OCI-LY7 (cell line): Measurements from ENCODE around the gene C1orf115. TPM values are rescaled to one million over a fixed set of nuclear protein-coding genes. Genes with fewer than 3 reads are reported as not detected.
"Not testable (repeated sequence)": the region's sequence is repeated elsewhere in the genome, so short reads cannot be mapped to it uniquely, and the experiment has no call there.

Experiments
- BruUV-seq: library from RNA; stranded (reverse); fragments of 400-500 nt; replicated peaks from 2 replicates; lab custom pipeline; 2021; lab: Mats Ljungman, UMichigan
- CTCF ChIA-PET: fragments of 300-600 bp; sonication (Branson Sonifier 250); formaldehyde crosslinking; loops from one replicate; lab custom pipeline; 2022; ENCODE audit warnings: antibody characterized with exemption; ENCODE audit not compliant: unreplicated experiment; lab: Charles Lee
- POLR2A ChIA-PET: fragments of 300-600 bp; sonication (Branson Sonifier 250); formaldehyde crosslinking; loops from one replicate; lab custom pipeline; 2022; ENCODE audit warnings: antibody characterized with exemption; lab: Charles Lee
- DNase-seq: peaks from one replicate; pipeline ENCODE4 v3.0.0-alpha.2; 2015; ENCODE audit warnings: low spot score
- H2AFZ ChIP-seq: fragments of 200-600 bp; sonication (generic), shearing (Covaris generic); 2 replicates; pipeline ENCODE4 v1.6.1; 2014; ENCODE audit warnings: mild to moderate bottlenecking, antibody characterized with exemption, low read length, moderate library complexity
- H3K27ac ChIP-seq: fragments of 200-600 bp; sonication (generic); 2 replicates; pipeline ENCODE4 v1.5.1; 2014; ENCODE audit warnings: mixed run types, low read depth, mild to moderate bottlenecking, moderate library complexity, low read length, inconsistent platforms; ENCODE audit not compliant: poor library complexity, severe bottlenecking
- H3K36me3 ChIP-seq: fragments of 200-600 bp; sonication (generic); 2 replicates; pipeline ENCODE4 v1.6.1; 2014; ENCODE audit warnings: mild to moderate bottlenecking, antibody characterized with exemption, low read length, moderate library complexity, mixed read lengths; ENCODE audit not compliant: insufficient read depth
- H3K4me1 ChIP-seq: fragments of 200-600 bp; sonication (generic); 2 replicates; pipeline ENCODE4 v1.5.1; 2014; ENCODE audit warnings: mild to moderate bottlenecking, low read length; ENCODE audit not compliant: insufficient read depth, poor library complexity, severe bottlenecking
- H3K4me2 ChIP-seq: fragments of 200-600 bp; sonication (generic); 2 replicates; pipeline ENCODE4 v1.6.1; 2014; ENCODE audit warnings: mild to moderate bottlenecking, low read length
- H3K4me3 ChIP-seq: fragments of 200-600 bp; sonication (generic); 2 replicates; pipeline ENCODE4 v1.5.1; 2014; ENCODE audit warnings: mild to moderate bottlenecking, low read depth, low read length; ENCODE audit not compliant: poor library complexity, severe bottlenecking
- H3K79me2 ChIP-seq: fragments of 200-600 bp; sonication (generic); 2 replicates; pipeline ENCODE4 v1.6.1; 2016; ENCODE audit warnings: low read depth, mild to moderate bottlenecking, low read length, moderate library complexity, mixed read lengths; ENCODE audit not compliant: insufficient read depth
- H3K9me2 ChIP-seq: fragments of 200-600 bp; sonication (generic); 2 replicates; pipeline ENCODE4 v1.6.1; 2016; ENCODE audit warnings: mild to moderate bottlenecking, low read length, mixed read lengths; ENCODE audit not compliant: insufficient read depth
- H3K9me3 ChIP-seq: fragments of 200-600 bp; sonication (generic); 2 replicates; pipeline ENCODE4 v1.6.1; 2014; ENCODE audit warnings: mild to moderate bottlenecking, mixed run types, low read length, mixed read lengths
- H4K20me1 ChIP-seq: fragments of 200-600 bp; sonication (generic); 2 replicates; pipeline ENCODE4 v1.6.1; 2014; ENCODE audit warnings: mild to moderate bottlenecking, antibody characterized with exemption, low read length, moderate library complexity, mixed read lengths; ENCODE audit not compliant: insufficient read depth
- CTCF ChIP-seq: fragments of 200-600 bp; sonication (generic); conservative IDR thresholded peaks from 2 replicates; pipeline ENCODE4 v1.5.1; 2014; ENCODE audit warnings: mild to moderate bottlenecking, antibody characterized with exemption, low read length, moderate library complexity, mixed read lengths
- EZH2phosphoT487 ChIP-seq: fragments of 200-600 bp; sonication (generic); IDR thresholded peaks from 2 replicates; pipeline ENCODE4 v1.6.1; 2018; ENCODE audit warnings: low read depth, borderline replicate concordance, mild to moderate bottlenecking, mixed run types, antibody characterized with exemption, low read length, moderate library complexity, mixed read lengths
- intact Hi-C: fragments of 100-400 bp; cut with micrococcal nuclease; formaldehyde crosslinking; loops from one replicate; pipeline ENCODE4 v1.10.0; 2022; ENCODE audit not compliant: unreplicated experiment
- total RNA-seq, 2 experiments: library from RNA; depleted of rRNA in 1 of 2; stranded (reverse); fragments of >200 nt in 1 of 2; shearing (Covaris generic) in 1 of 2; gene quantifications; 2 replicates each; pipeline ENCODE4 v1.2.3, GENCODE V29; 2014 to 2022

C1orf115 gene
- total RNA-seq, 2 experiments from 2014 or later, result not detected

- ChIA-PET POLR2A (interaction anchor here (0.8 kb wide), 1 partner anchor 8 kb away, joined by 4 read pairs; no protein-coding TSS in a partner anchor), CTCF (no interaction called here)
- Histone ChIP-seq H3K4me2 (no peak overlapping the region), H3K9me2 (no peaks in the 10 kb centered on the region), H3K79me2 (no peaks in the 10 kb centered on the region), H3K9me3 (no peaks in the 10 kb centered on the region), H4K20me1 (no peaks in the 10 kb centered on the region), H3K36me3 (no peaks in the 10 kb centered on the region), H3K4me3 (no peak overlapping the region), H3K27ac (no peak overlapping the region), H2AFZ (no peak overlapping the region), H3K4me1 (no peaks in the 10 kb centered on the region)
- no peak for DNase-seq
- TF ChIP-seq EZH2phosphoT487, result no peak
- no peak for TF ChIP-seq CTCF
- intact Hi-C loops, result loop anchor here (5.0 kb wide), 1 partner anchor 96 kb away; no protein-coding TSS in a partner anchor
- BruUV-seq, result no TSS peak
These were observed 8.8 kb upstream of the C1orf115 start for GRCh38 chr1:220681220-220681880.

GRCh38 chr1:220682901-220683576, 7.1 kb upstream of the C1orf115 start:
- Histone ChIP-seq H3K9me2 (no peaks in the 10 kb centered on the region), H3K27ac (no peak overlapping the region), H3K4me2 (no peak overlapping the region), H4K20me1 (no peaks in the 10 kb centered on the region), H3K36me3 (no peaks in the 10 kb centered on the region), H3K9me3 (no peaks in the 10 kb centered on the region), H3K4me3 (no peak overlapping the region), H3K79me2 (no peaks in the 10 kb centered on the region), H2AFZ (no peak overlapping the region), H3K4me1 (no peaks in the 10 kb centered on the region)
- POLR2A ChIA-PET, result no interaction called here
- CTCF ChIA-PET, result no interaction called here
- intact Hi-C loops, result loop anchor here (5.0 kb wide), 1 partner anchor 94 kb away; no protein-coding TSS in a partner anchor
- TF ChIP-seq CTCF (no peak), EZH2phosphoT487 (no peak)
- no TSS peak for BruUV-seq
- DNase-seq, result no peak

GRCh38 chr1:220683716-220684115, 6.4 kb upstream of the C1orf115 start:
- H3K4me1 ChIP-seq, H3K27ac ChIP-seq, H3K79me2 ChIP-seq, H4K20me1 ChIP-seq, H3K4me3 ChIP-seq, H3K36me3 ChIP-seq, CTCF ChIA-PET, H2AFZ ChIP-seq, POLR2A ChIA-PET, H3K9me3 ChIP-seq, DNase-seq, BruUV-seq, H3K9me2 ChIP-seq, H3K4me2 ChIP-seq: not testable (repeated sequence)
- intact Hi-C loops, result loop anchor here (5.0 kb wide), 1 partner anchor 94 kb away; no protein-coding TSS in a partner anchor
